ENCODE results near the gene ILRUN.
"Not testable (repeated sequence)": the region's sequence is repeated elsewhere in the genome, so short reads cannot be mapped to it uniquely, and the experiment has no call there.

ILRUN gene

GRCh38 chr6:34696739-34697543, at the start of gene ILRUN:
ILRUN (minus strand) TSS chr6:34696767; CDS start chr6:34696603, 164 bp downstream.
- H3K27ac Mint-ChIP-seq, result peak within 1 kb of the TSS; percentile 81
- peak within 1 kb of the TSS; percentile 92 for H3K4me3 Mint-ChIP-seq
- peak; percentile 98 for DNase-seq
- peaks cover 37% of the 10 kb centered on the region for H3K4me1 Mint-ChIP-seq
- H3K36me3 Mint-ChIP-seq (ENCODE audit: low read depth), result peaks cover 5% of the 10 kb centered on the region
- TF ChIP-seq CTCF (IDR thresholded peaks at IDR 0.05), result no peak
- peaks cover 15% of the 10 kb centered on the region for H3K27me3 Mint-ChIP-seq (ENCODE audit: low read depth, poor library complexity)
- H3K9me3 Mint-ChIP-seq, result no peaks in the 10 kb centered on the region

- no peaks in the 10 kb centered on the region for H3K36me3 Mint-ChIP-seq (ENCODE audit: low read depth)
- H3K27me3 Mint-ChIP-seq (ENCODE audit: low read depth, poor library complexity), result peaks cover 16% of the 10 kb centered on the region
- H3K4me1 Mint-ChIP-seq, result no peaks in the 10 kb centered on the region
- DNase-seq, result no peak
- no peak for TF ChIP-seq CTCF (IDR thresholded peaks at IDR 0.05)
- no peak overlapping the region for H3K27ac Mint-ChIP-seq
- H3K9me3 Mint-ChIP-seq, result no peaks in the 10 kb centered on the region
- no peak overlapping the region for H3K4me3 Mint-ChIP-seq
These were observed 48.9 kb upstream of the ILRUN start for GRCh38 chr6:34745277-34746103.

- not testable (repeated sequence) for H3K4me1 Mint-ChIP-seq; H3K36me3 Mint-ChIP-seq (ENCODE audit: low read depth); DNase-seq; H3K9me3 Mint-ChIP-seq; H3K27ac Mint-ChIP-seq; H3K4me3 Mint-ChIP-seq
- peaks cover 14% of the 10 kb centered on the region for H3K27me3 Mint-ChIP-seq (ENCODE audit: low read depth, poor library complexity)
These were observed 47.7 kb upstream of the ILRUN start for GRCh38 chr6:34744294-34744647.

- no peaks in the 10 kb centered on the region for H3K9me3 Mint-ChIP-seq
- H3K27me3 Mint-ChIP-seq (ENCODE audit: low read depth, poor library complexity), result peaks cover 14% of the 10 kb centered on the region
- H3K27ac Mint-ChIP-seq, result peak overlapping the region; percentile 74
- TF ChIP-seq CTCF (IDR thresholded peaks at IDR 0.05), result no peak
- no peak for DNase-seq
- H3K36me3 Mint-ChIP-seq (ENCODE audit: low read depth), result no peaks in the 10 kb centered on the region
- H3K4me3 Mint-ChIP-seq, result no peak overlapping the region
- H3K4me1 Mint-ChIP-seq, result no peaks in the 10 kb centered on the region
These were observed 47.2 kb upstream of the ILRUN start for GRCh38 chr6:34743625-34744293.

GRCh38 chr6:34742094-34742493, 45.5 kb upstream of the ILRUN start:
- Mint-ChIP-seq H3K9me3 (no peaks in the 10 kb centered on the region), H3K4me1 (no peaks in the 10 kb centered on the region), H3K36me3 (ENCODE audit: low read depth) (no peaks in the 10 kb centered on the region)

More at GRCh38 chr6:34742094-34742493, 45.5 kb upstream of the ILRUN start:
- H3K4me3 Mint-ChIP-seq, result no peak overlapping the region
- TF ChIP-seq CTCF (IDR thresholded peaks at IDR 0.05), result no peak
- H3K27ac Mint-ChIP-seq, result no peak overlapping the region
- DNase-seq, result no peak
- peaks cover 15% of the 10 kb centered on the region for H3K27me3 Mint-ChIP-seq (ENCODE audit: low read depth, poor library complexity)
